Activated naive CD8-positive, alpha-beta T cell treated with anti-CD3 and anti-CD28 coated beads for 36 hours (primary cell): ENCODE data around the gene FAM111A. TPM values are rescaled to one million over a fixed set of nuclear protein-coding genes. Genes with fewer than 3 reads are reported as not detected.

Experiments used
- DNase-seq: peaks from one replicate; pipeline ENCODE4 v3.0.0; 2021
- H3K27ac Mint-ChIP-seq: one replicate; pipeline ENCODE4 v1.8.0; 2022; ENCODE audit warnings: mild to moderate bottlenecking, moderate library complexity, mixed read lengths
- H3K27me3 Mint-ChIP-seq: one replicate; pipeline ENCODE4 v1.8.0; 2022; ENCODE audit warnings: mild to moderate bottlenecking, mixed read lengths
- H3K36me3 Mint-ChIP-seq: one replicate; pipeline ENCODE4 v1.8.0; 2021; ENCODE audit warnings: mild to moderate bottlenecking, mixed read lengths
- H3K4me1 Mint-ChIP-seq: one replicate; pipeline ENCODE4 v1.8.0; 2021; ENCODE audit warnings: mixed read lengths
- H3K4me3 Mint-ChIP-seq: one replicate; pipeline ENCODE4 v1.8.0; 2022; ENCODE audit warnings: mild to moderate bottlenecking, moderate library complexity, mixed read lengths
- H3K9me3 Mint-ChIP-seq: one replicate; pipeline ENCODE4 v1.8.0; 2022; ENCODE audit warnings: mixed read lengths
- total RNA-seq, 2 experiments: library from RNA; stranded (reverse); gene quantifications; one replicate each; pipeline ENCODE4 v1.2.3, GENCODE V29; 2021

The FAM111A gene
- total RNA-seq, 2 experiments from 2014 or later = 85.7 to 91.7 TPM

DNA sequence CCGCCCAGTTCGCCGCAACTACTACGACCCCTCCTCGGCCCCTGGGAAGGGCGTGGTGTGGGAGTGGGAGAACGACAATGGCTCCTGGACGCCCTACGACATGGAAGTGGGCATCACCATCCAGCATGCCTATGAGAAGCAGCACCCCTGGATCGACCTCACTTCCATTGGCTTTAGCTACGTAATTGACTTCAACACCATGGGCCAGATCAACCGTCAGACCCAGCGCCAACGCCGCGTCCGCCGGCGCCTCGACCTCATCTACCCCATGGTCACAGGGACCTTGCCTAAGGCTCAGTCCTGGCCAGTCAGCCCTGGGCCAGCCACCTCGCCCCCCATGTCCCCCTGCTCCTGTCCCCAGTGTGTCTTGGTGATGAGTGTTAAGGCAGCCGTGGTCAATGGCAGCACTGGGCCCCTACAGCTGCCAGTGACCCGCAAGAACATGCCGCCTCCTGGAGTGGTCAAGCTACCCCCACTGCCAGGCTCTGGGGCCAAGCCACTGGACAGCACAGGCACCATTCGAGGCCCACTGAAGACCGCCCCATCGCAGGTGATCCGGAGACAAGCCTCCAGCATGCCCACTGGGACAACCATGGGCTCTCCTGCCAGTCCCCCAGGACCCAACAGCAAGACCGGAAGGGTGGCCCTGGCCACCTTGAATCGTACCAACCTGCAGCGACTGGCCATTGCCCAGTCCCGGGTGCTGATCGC, 39.2 kb downstream of the FAM111A start:
- Mint-ChIP-seq H3K4me1 (no peaks in the 10 kb centered on the region), H3K27me3 (peaks cover 4% of the 10 kb centered on the region), H3K36me3 (no peaks in the 10 kb centered on the region), H3K4me3 (no peak overlapping the region), H3K27ac (no peak overlapping the region), H3K9me3 (peaks cover 7% of the 10 kb centered on the region)
- DNase-seq = no peak

DNA sequence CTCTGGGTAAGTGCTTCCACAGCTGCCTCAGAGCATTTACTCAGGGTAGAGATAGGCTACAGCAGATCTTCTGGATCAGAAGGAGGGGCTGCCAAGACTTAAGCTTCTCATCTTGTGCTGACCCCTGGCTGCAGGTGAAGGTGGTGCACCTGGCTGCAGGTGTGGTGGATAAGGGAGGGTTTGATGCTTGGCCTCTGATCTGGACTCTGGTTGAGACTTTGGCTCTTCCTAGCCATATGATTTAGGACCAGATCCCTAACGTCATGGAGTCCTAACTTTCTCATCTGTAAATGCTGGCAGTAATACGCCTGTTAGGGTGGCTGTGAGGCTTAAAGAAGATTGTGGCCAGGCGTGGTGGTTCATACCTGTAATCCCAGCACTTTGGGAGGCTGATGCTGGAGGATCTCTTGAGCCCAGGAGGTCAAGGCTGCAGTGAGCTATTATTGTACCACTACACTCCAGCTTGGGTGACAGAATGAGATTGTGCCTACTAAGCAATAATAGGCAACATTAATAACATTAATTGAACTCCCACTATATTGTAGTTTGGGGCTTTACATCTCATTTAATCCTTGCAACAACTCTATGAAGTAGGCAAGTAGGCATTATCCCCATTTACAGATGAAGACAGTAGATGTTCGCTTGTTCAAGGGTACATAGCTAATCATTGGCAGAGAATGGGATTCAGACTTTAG, 39.9 kb downstream of the FAM111A start:
- Mint-ChIP-seq H3K27me3 (peaks cover 4% of the 10 kb centered on the region), H3K36me3 (no peaks in the 10 kb centered on the region), H3K4me3 (no peak overlapping the region), H3K4me1 (no peaks in the 10 kb centered on the region), H3K9me3 (peaks cover 7% of the 10 kb centered on the region), H3K27ac (no peak overlapping the region)
- no peak for DNase-seq

DNA sequence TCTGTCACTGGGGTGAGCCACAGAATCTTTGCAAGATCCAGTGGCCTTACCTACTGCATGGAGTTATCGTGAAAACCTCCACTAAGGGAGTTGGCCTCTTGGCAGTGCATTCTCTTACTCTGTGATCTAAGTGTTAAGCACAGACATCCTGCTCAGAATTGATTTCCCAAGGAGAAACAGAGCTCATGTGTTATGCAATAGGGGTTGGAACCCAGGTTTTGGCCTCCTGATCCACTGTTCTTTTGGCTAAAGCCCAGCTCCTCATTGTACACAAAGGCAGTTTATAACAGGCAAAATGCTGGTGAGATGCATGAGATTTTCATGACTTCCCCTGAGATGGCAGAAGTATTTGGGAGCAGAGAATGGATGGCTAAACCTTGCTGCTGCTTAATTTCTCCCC, 41.1 kb downstream of the FAM111A start:
- DNase-seq = no peak
- Mint-ChIP-seq H3K36me3 (no peaks in the 10 kb centered on the region), H3K27me3 (peaks cover 4% of the 10 kb centered on the region), H3K27ac (no peak overlapping the region), H3K4me3 (no peak overlapping the region), H3K4me1 (no peaks in the 10 kb centered on the region), H3K9me3 (peaks cover 6% of the 10 kb centered on the region)

DNA sequence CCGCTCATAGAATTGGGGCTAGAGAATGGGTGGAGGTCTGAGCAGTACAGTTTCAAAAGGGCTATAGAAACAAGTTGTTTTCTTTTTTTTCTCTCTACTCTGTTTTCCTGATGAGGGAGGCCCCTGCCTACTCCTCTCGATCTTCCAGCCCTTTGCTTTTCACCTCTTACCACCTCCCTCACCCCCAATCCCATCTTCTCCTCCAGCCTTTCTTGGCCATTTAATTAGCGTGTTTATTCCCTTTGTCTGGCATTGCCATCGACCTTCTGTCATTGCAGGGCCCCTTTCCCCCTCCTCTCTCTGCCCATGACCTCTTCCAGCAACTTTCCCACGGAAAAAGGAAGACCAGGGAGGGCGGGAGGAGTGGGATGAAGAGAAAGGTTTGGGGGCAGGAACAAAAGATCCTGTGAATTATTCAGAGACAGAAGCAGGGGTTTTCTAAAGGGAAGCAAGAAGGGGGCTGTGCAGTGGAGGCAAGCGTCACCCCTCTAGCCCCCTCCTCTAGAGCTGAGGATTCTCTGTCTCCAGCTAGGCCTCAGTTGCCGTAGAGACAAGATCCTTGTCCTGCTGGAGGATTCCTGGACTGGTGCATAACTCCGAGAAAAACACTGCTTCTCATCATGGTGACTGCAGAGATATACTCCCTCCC, 42.2 kb downstream of the FAM111A start:
- no peaks in the 10 kb centered on the region for H3K36me3 Mint-ChIP-seq
- no peaks in the 10 kb centered on the region for H3K9me3 Mint-ChIP-seq
- no peak overlapping the region for H3K27ac Mint-ChIP-seq
- H3K27me3 Mint-ChIP-seq = peaks cover 4% of the 10 kb centered on the region
- no peak for DNase-seq
- H3K4me1 Mint-ChIP-seq = no peaks in the 10 kb centered on the region
- H3K4me3 Mint-ChIP-seq = no peak overlapping the region

DNA sequence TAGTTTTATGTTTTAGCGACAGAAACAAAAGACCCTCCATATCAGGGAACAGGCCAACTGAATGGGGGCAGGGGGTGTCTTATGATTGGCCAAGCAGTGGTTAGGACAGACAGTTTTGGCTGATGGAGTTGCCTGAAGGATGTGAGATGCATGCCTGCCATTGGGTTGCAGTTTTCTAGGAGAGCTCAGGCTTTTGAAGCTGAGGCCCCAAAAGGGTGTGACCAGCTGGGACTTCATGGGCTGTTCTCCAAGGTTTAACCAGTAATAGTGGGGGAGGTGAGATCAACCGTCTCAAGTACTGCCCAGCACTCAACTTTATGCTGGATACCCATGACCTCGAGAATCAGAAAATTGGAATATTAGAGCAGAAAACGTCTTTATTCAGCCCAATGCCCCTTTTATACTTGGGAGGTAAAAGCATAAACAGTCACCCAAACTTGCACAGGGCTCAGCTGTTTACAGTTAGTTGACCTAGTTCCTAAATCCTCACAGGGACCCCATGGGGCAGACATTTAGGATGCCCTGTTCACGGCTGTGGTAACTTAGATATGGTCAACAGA, 42.8 kb downstream of the FAM111A start:
- H3K9me3 Mint-ChIP-seq = no peaks in the 10 kb centered on the region
- no peak for DNase-seq
- H3K27ac Mint-ChIP-seq = no peak overlapping the region
- no peaks in the 10 kb centered on the region for H3K4me1 Mint-ChIP-seq
- peaks cover 4% of the 10 kb centered on the region for H3K27me3 Mint-ChIP-seq
- no peak overlapping the region for H3K4me3 Mint-ChIP-seq
- no peaks in the 10 kb centered on the region for H3K36me3 Mint-ChIP-seq

DNA sequence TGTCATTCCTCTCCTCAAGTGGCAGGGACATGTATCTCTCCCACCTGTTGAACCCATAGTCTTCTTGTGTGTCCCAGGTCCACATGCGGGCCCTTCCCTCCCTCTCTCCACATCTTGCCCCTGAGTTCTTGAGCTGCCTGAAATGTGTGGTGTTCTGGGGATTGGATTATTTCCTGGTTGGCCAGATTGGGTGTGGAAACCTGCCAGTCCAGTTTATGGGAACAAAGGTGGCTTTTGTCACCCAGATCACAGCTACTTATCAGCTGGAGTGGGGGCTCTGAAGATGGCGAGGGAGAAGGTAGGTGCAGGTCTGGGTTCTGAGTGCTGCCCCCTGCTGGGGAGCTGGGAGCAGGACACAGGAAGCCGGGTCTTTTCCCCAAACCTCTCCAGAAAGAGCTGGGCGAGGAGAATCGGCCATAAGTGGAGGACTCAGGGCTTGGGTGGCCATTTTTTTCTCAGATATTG, 43.5 kb downstream of the FAM111A start:
- Mint-ChIP-seq H3K27me3 (peaks cover 4% of the 10 kb centered on the region), H3K9me3 (no peaks in the 10 kb centered on the region), H3K4me1 (peaks cover 2% of the 10 kb centered on the region), H3K4me3 (no peak overlapping the region), H3K36me3 (no peaks in the 10 kb centered on the region), H3K27ac (no peak overlapping the region)
- peak; percentile 54 for DNase-seq

DNA sequence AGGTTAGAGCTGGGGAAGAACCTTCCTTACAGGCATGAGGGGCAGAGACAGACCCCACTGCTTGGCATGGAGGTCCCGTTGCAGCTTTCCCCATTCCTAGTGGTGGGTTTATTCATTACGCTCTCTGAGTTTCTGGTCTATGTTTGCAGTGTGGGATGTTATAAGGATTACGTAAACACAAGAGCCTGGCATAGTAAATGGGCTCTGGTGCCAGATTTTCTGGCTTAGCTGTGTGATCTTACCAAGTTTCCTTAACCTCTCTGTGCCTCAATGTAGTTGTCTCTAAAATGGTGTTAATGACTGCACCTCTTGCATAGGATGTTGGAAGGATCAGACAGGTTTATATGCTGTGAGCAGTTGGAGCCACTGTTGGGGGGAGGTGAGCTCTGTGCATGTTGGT, 44.4 kb downstream of the FAM111A start:
- Mint-ChIP-seq H3K36me3 (no peaks in the 10 kb centered on the region), H3K27ac (no peak overlapping the region), H3K9me3 (no peaks in the 10 kb centered on the region), H3K27me3 (peaks cover 4% of the 10 kb centered on the region), H3K4me1 (peaks cover 2% of the 10 kb centered on the region), H3K4me3 (no peak overlapping the region)
- no peak for DNase-seq

DNA sequence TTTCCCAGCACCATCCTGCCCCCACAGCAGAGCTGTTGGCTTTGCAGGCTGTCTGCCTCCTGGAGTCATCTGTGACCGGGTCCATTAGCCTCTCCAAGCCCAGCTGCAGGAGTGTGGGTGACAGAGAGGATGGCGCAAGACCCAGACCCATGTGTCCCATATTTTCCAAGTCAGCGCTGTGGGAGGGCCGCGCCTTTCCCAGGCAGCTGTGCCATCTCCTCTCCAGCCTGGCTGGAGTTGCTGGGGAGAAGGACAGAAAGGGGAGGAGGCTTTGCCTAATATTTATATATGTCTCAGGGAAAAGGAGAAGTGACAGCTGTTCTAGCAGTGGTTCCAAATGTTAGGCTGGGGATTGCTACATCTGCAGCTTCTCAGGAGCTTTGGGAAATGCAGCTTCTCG, 44.9 kb downstream of the FAM111A start:
- Mint-ChIP-seq H3K4me1 (peaks cover 2% of the 10 kb centered on the region), H3K27ac (no peak overlapping the region), H3K36me3 (no peaks in the 10 kb centered on the region), H3K27me3 (peaks cover 4% of the 10 kb centered on the region), H3K9me3 (no peaks in the 10 kb centered on the region), H3K4me3 (no peak overlapping the region)
- no peak for DNase-seq

DNA sequence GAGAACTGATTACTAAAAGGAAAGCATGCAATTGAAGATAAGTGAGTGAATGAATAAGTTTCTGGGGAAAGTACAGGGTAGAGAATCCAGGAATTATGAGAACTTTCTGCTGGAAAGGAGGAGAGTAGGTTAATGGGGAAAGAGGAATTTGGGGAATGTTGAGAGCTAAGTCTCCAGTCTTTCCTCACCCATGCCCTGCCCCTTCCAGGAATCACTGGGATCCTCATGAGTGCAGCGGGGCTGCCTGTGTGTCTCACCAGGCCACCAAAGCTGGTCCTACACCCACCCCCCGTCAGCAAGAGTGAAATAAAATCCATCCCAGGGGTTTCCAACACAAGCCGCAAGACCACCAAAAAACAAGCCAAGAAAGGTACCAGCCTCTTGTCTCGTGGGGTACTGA, 46.3 kb downstream of the FAM111A start:
- Mint-ChIP-seq H3K9me3 (no peaks in the 10 kb centered on the region), H3K4me1 (peaks cover 2% of the 10 kb centered on the region), H3K27ac (no peak overlapping the region), H3K27me3 (peaks cover 4% of the 10 kb centered on the region), H3K36me3 (no peaks in the 10 kb centered on the region), H3K4me3 (no peak overlapping the region)
- DNase-seq = no peak

DNA sequence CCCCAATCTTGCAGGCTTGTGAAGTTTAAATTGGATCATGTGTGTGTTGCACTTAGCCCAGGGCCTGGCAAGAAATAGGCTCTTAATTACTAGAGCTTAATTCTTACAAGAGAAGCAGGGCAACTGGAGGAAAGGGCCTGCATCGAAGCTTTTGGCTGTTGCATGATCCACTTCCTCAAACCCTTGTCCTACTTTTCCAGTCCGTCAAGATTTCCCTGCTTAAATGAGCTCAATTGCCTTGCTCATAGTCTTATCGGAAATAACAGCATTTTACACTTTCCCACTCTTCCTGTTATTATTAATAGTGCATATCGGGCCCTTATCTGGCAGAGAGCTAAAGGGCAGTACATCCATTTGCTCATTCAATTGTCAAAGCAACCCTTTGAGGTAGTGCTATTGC, 47.3 kb downstream of the FAM111A start:
- no peak for DNase-seq
- no peak overlapping the region for H3K27ac Mint-ChIP-seq
- H3K9me3 Mint-ChIP-seq = no peaks in the 10 kb centered on the region
- no peaks in the 10 kb centered on the region for H3K36me3 Mint-ChIP-seq
- peaks cover 4% of the 10 kb centered on the region for H3K27me3 Mint-ChIP-seq
- H3K4me1 Mint-ChIP-seq = peaks cover 2% of the 10 kb centered on the region
- no peak overlapping the region for H3K4me3 Mint-ChIP-seq

DNA sequence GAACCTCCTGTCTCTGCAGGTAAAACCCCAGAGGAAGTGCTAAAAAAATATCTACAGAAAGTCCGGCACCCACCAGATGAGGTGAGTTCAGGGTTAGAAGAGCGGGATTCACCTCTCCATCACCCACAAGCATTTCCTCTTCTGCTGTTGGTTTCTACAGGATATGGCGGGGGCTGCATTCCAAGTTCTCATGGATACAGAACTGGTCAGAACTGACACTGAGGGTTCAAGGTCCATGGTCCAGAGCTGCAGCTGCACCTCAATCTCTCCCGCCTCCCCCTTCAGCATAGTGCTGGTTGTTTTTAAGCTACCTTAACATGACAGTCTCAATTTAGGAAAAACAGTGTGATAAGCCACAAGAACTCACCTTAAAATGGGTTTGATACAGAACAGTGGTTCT, 48.4 kb downstream of the FAM111A start:
- Mint-ChIP-seq H3K4me1 (peaks cover 2% of the 10 kb centered on the region), H3K4me3 (no peak overlapping the region), H3K27ac (no peak overlapping the region), H3K9me3 (no peaks in the 10 kb centered on the region), H3K27me3 (peaks cover 3% of the 10 kb centered on the region), H3K36me3 (peaks cover 3% of the 10 kb centered on the region)
- DNase-seq = no peak

DNA sequence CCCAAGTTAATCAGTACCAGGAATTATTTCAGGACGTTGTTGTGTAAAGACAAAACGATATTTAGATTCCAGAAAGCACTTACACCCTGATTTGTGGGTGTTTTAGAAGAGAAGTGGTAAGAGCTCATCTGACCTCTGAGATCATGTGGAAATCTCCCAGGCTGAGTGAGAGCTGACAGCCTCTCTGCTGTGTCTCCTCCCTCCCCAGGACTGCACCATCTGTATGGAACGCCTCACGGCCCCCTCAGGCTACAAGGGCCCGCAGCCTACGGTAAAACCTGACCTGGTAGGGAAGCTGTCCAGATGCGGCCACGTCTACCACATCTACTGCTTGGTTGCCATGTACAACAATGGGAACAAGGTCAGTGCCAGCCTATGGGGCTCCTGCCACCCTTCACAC, 49.2 kb downstream of the FAM111A start:
- no peaks in the 10 kb centered on the region for H3K9me3 Mint-ChIP-seq
- no peak for DNase-seq
- peaks cover 3% of the 10 kb centered on the region for H3K36me3 Mint-ChIP-seq
- no peaks in the 10 kb centered on the region for H3K27me3 Mint-ChIP-seq
- H3K4me1 Mint-ChIP-seq = peaks cover 2% of the 10 kb centered on the region
- no peak overlapping the region for H3K4me3 Mint-ChIP-seq
- H3K27ac Mint-ChIP-seq = no peak overlapping the region

DNA sequence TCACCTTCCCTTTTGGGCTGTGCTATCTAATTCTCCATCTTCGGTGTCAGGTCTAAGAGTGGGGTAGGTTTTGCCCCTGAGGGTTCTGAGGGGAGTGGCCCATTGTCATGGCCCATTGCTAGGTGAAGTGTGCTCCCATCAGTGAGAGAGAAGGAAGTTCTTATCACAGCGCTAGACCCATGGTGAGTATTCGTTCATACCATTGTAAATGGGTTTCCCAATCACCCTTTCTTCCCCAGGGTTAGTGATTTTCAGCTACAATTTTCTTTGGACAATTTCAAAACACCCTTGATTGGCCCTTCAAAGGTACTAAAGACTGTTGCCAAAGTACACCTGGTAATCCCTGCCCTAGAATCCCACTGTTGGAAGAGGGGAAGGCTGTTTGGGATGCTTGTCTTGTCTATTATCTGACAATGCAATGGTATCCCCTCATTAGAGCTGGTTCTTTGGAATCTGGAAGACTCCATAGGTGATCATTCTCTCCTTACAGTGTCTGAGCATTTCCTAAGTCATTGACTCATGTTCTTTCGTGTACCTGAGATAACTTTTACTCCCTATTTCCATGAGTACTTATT, 49.9 kb downstream of the FAM111A start:
- no peak for DNase-seq
- H3K4me1 Mint-ChIP-seq = peaks cover 2% of the 10 kb centered on the region
- H3K27ac Mint-ChIP-seq = no peak overlapping the region
- no peak overlapping the region for H3K4me3 Mint-ChIP-seq
- H3K27me3 Mint-ChIP-seq = peaks cover 2% of the 10 kb centered on the region
- H3K9me3 Mint-ChIP-seq = no peaks in the 10 kb centered on the region
- peaks cover 5% of the 10 kb centered on the region for H3K36me3 Mint-ChIP-seq

DNA sequence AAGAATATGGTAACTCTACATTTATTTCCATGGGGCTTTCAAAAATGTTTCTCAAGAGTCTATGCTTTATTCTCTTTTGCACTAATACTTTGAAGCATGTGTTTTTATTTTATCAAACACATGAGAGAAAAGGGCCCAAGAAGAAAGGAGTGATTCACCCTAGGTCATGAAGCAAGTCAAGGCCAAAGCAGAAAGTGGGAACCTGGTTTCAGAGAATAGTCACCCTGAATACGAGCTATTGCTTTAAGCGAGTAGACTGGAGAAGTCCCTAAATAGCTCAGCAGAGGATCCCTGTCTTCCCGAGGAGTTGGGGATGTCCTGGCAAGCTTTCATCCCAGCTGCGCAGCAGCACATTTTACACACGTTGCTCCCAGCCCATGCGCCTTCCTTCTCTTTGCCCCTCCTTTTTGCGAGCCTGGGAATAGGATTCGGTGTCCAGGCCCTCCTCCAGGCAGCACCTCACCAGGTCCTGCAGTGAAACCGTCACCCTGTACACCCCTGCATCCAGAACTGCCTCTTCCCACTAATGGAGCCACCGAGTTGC, 51.0 kb downstream of the FAM111A start:
- DNase-seq = no peak
- Mint-ChIP-seq H3K9me3 (no peaks in the 10 kb centered on the region), H3K4me3 (no peak overlapping the region), H3K27me3 (peaks cover 9% of the 10 kb centered on the region), H3K27ac (no peak overlapping the region), H3K4me1 (peaks cover 4% of the 10 kb centered on the region), H3K36me3 (peaks cover 6% of the 10 kb centered on the region)

DNA sequence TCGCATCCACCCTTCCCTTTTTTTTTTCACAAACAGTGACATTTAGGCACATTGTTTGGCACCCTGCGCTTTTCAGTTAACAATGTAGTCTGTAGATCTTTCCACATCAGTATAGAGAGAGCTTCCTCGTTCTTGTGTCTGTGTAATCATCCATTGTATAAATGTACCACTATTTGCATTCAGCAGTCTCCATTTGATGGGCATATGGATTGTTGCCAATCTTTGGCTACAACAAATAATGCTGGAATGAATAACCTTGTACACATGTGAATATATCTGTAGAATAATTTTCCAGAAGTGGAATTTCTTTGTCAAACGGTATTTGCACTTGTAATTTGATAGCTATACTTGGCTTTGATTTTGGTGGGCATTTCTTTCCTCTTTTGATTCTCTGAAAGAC, 52.9 kb downstream of the FAM111A start:
- Mint-ChIP-seq H3K27ac (no peak overlapping the region), H3K4me3 (no peak overlapping the region), H3K27me3 (peaks cover 9% of the 10 kb centered on the region), H3K36me3 (peaks cover 12% of the 10 kb centered on the region), H3K4me1 (peaks cover 17% of the 10 kb centered on the region), H3K9me3 (peaks cover 8% of the 10 kb centered on the region)
- no peak for DNase-seq
